Measurements from ENCODE around the gene MBOAT7.
"Not testable (repeated sequence)": the region's sequence is repeated elsewhere in the genome, so short reads cannot be mapped to it uniquely, and the experiment has no call there.

GRCh38 chr19:54223277-54223936 lies 34.0 kb upstream of the MBOAT7 start:
- TF ChIP-seq CTCF (IDR thresholded peaks at IDR 0.05; ENCODE audit: low read length); EZH2 (IDR thresholded peaks at IDR 0.05; ENCODE audit: borderline replicate concordance, low read length): not testable (repeated sequence)
